Measurements from ENCODE around the gene GK.

DNA sequence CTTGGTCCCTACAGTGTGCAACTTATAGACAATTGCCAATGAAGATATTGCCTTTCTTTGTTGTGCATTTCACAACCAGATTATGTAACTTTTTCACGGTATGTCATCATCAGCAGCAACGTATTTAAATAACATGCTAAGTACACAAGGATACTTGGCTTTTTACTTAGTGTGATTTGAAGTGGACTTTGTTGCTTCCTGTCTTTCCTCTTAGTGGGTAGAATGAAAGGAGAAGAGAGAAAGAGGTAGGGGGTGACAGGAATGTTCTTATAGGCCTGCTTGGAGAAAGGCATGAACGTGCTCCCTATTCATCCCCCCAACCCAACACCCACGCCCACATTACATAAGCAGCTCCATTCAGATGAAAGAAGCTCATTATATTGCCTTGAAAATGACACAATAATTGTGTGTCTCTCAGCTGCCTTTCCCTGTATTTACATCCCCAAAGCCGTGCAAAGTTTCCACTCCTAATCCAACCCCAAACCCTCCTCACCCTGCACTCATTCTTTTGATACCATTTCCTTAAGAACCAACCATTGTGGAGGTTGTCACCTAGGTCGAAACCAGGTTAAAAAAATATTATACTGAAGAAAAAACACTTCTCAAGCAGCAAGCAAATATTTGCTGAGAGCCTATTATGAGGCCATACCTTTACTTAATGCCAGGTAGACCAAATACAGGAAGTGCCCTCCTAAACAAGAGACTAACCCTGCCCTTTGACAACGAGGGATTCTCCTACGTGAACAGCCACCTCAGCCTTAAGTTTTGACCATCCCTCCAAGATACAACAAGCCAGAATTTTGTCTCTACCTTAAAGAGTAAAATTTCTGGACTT is 25.2 kb upstream of the GK start:
- TF ChIP-seq, protein P1, sequence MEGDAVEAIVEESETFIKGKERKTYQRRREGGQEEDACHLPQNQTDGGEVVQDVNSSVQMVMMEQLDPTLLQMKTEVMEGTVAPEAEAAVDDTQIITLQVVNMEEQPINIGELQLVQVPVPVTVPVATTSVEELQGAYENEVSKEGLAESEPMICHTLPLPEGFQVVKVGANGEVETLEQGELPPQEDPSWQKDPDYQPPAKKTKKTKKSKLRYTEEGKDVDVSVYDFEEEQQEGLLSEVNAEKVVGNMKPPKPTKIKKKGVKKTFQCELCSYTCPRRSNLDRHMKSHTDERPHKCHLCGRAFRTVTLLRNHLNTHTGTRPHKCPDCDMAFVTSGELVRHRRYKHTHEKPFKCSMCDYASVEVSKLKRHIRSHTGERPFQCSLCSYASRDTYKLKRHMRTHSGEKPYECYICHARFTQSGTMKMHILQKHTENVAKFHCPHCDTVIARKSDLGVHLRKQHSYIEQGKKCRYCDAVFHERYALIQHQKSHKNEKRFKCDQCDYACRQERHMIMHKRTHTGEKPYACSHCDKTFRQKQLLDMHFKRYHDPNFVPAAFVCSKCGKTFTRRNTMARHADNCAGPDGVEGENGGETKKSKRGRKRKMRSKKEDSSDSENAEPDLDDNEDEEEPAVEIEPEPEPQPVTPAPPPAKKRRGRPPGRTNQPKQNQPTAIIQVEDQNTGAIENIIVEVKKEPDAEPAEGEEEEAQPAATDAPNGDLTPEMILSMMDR (IDR thresholded peaks at IDR 0.05): no peak
- TF ChIP-seq, protein P2, sequence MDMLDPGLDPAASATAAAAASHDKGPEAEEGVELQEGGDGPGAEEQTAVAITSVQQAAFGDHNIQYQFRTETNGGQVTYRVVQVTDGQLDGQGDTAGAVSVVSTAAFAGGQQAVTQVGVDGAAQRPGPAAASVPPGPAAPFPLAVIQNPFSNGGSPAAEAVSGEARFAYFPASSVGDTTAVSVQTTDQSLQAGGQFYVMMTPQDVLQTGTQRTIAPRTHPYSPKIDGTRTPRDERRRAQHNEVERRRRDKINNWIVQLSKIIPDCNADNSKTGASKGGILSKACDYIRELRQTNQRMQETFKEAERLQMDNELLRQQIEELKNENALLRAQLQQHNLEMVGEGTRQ (CRISPR knock-in tag; IDR thresholded peaks at IDR 0.05): no peak
- no peak for TF ChIP-seq PRRX2 (CRISPR knock-in tag; IDR thresholded peaks at IDR 0.05)
- TF ChIP-seq, protein P3, sequence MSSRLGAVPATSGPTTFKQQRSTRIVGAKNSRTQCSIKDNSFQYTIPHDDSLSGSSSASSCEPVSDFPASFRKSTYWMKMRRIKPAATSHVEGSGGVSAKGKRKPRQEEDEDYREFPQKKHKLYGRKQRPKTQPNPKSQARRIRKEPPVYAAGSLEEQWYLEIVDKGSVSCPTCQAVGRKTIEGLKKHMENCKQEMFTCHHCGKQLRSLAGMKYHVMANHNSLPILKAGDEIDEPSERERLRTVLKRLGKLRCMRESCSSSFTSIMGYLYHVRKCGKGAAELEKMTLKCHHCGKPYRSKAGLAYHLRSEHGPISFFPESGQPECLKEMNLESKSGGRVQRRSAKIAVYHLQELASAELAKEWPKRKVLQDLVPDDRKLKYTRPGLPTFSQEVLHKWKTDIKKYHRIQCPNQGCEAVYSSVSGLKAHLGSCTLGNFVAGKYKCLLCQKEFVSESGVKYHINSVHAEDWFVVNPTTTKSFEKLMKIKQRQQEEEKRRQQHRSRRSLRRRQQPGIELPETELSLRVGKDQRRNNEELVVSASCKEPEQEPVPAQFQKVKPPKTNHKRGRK (CRISPR knock-in tag; IDR thresholded peaks at IDR 0.05; ENCODE audit: borderline replicate concordance): no peak
- TF ChIP-seq SMAD4 (CRISPR knock-in tag; IDR thresholded peaks at IDR 0.05): no peak
- TF ChIP-seq CBFB (CRISPR knock-in tag; IDR thresholded peaks at IDR 0.05; ENCODE audit: low read depth): no peak
- TF ChIP-seq NR1H2 (CRISPR knock-in tag; IDR thresholded peaks at IDR 0.05): no peak
- TF ChIP-seq HMGA2 (CRISPR knock-in tag; IDR thresholded peaks at IDR 0.05): no peak
- TF ChIP-seq, protein P4, sequence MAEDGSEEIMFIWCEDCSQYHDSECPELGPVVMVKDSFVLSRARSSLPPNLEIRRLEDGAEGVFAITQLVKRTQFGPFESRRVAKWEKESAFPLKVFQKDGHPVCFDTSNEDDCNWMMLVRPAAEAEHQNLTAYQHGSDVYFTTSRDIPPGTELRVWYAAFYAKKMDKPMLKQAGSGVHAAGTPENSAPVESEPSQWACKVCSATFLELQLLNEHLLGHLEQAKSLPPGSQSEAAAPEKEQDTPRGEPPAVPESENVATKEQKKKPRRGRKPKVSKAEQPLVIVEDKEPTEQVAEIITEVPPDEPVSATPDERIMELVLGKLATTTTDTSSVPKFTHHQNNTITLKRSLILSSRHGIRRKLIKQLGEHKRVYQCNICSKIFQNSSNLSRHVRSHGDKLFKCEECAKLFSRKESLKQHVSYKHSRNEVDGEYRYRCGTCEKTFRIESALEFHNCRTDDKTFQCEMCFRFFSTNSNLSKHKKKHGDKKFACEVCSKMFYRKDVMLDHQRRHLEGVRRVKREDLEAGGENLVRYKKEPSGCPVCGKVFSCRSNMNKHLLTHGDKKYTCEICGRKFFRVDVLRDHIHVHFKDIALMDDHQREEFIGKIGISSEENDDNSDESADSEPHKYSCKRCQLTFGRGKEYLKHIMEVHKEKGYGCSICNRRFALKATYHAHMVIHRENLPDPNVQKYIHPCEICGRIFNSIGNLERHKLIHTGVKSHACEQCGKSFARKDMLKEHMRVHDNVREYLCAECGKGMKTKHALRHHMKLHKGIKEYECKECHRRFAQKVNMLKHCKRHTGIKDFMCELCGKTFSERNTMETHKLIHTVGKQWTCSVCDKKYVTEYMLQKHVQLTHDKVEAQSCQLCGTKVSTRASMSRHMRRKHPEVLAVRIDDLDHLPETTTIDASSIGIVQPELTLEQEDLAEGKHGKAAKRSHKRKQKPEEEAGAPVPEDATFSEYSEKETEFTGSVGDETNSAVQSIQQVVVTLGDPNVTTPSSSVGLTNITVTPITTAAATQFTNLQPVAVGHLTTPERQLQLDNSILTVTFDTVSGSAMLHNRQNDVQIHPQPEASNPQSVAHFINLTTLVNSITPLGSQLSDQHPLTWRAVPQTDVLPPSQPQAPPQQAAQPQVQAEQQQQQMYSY (CRISPR knock-in tag; IDR thresholded peaks at IDR 0.05): no peak
- TF ChIP-seq ZNF263 (CRISPR knock-in tag; IDR thresholded peaks at IDR 0.05; ENCODE audit: low read depth): no peak
- TF ChIP-seq SMAD3 (CRISPR knock-in tag; IDR thresholded peaks at IDR 0.05; ENCODE audit: borderline replicate concordance): no peak
- no peak for TF ChIP-seq MXD4 (CRISPR knock-in tag; IDR thresholded peaks at IDR 0.05; ENCODE audit: borderline replicate concordance)
